GM12874 (cell line): Measurements from ENCODE around the gene ZNF831.

Experiments used
- TF ChIP-seq, protein P1 (sequence below): IDR thresholded peaks from 2 replicates; pipeline ENCODE4 v1.5.1; 2011; ENCODE audit warnings: low read depth, mild to moderate bottlenecking, control low read depth, low read length, moderate library complexity; ENCODE audit not compliant: insufficient read depth

The ZNF831 gene

DNA sequence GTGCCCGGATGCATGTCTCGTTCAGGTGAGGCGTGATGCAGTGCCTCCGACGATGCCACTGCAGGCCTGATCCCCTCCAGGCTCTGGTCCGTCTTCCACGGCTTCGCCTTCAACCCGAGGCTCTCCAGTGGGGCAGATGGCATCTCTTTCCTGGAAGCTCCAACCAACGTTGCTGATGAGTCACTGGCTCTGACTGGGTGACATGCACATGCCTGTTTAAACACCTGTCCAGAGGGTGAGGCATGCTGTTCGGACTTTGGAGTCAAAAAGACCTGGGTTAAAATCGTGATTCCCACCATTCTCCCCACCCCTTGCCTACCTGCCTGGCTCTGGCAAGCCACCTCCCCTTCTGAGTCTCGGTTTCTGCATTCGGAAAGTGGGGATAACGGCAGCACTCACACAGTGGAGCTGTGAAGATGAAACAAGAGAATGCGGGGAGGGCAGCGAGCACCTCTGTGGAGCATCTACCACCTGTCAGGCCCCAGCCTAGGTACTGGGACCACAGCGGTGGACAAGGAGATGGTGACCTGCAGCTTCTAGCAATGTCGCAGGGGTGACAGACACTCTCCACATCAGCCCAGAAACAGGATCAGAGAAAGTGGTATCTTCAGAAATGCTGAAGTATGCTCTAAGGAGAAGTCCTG is 128.2 kb downstream of the ZNF831 start:
- TF ChIP-seq, protein P1, sequence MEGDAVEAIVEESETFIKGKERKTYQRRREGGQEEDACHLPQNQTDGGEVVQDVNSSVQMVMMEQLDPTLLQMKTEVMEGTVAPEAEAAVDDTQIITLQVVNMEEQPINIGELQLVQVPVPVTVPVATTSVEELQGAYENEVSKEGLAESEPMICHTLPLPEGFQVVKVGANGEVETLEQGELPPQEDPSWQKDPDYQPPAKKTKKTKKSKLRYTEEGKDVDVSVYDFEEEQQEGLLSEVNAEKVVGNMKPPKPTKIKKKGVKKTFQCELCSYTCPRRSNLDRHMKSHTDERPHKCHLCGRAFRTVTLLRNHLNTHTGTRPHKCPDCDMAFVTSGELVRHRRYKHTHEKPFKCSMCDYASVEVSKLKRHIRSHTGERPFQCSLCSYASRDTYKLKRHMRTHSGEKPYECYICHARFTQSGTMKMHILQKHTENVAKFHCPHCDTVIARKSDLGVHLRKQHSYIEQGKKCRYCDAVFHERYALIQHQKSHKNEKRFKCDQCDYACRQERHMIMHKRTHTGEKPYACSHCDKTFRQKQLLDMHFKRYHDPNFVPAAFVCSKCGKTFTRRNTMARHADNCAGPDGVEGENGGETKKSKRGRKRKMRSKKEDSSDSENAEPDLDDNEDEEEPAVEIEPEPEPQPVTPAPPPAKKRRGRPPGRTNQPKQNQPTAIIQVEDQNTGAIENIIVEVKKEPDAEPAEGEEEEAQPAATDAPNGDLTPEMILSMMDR, result no peak

DNA sequence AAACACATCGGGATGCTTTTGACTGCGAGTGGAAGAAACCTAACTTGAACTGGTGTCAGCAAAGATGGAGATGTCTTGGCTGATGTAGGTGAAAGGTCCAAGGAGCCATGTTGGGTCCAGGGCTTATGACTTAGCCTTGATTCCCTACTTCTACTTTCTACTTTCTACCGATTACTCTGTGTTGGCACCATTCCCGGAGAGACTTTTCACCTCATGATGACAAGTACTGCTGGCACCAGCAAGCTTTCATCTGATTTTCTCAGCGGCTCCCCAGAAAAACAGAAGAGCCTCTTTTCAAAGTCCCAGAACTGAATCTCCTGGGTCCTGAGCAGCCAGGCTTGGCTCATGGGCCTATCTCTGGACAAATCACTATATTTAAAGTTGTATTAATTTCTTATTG is 131.9 kb downstream of the ZNF831 start:
- TF ChIP-seq, protein P1, result no peak

DNA sequence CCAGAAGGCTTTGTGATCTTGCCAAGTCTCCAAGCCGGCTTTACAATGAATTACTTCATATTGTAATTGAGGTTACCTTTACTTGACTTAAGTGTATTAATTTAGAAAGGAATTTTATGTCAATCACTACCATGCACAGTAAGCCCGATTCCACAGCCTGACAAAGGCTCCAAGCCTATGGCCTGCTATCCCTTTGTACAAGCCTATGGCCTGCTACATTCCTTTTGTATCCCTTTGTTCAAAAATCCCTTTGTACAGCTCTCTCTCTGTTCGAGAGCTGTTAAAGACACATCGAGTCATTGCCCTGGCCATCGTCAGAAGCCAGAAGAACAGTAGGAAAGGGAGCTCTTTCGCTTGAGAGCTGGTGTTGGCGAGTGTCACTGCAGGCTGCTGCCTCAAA is 134.1 kb downstream of the ZNF831 start:
- TF ChIP-seq, protein P1, result no peak

DNA sequence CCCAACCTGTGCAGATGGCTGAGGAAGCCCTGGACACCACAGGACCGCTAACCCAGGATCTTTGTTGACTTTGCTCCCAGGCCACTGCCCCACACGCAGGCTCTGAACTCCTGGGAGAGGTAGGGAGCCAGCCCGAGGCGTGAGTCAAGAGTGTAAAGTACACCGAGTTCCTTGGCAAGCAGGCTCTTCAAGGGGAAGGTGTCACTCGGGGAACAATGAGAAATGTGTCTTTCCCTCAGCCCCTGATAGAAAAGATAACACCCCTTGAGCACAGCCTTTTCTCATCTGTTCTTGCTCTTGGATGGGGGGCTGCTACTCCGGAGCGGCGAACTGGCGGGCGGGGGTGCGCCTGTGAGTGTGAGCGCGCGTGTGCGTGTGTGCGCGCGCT is 136.3 kb downstream of the ZNF831 start:
- TF ChIP-seq, protein P1, result no peak

DNA sequence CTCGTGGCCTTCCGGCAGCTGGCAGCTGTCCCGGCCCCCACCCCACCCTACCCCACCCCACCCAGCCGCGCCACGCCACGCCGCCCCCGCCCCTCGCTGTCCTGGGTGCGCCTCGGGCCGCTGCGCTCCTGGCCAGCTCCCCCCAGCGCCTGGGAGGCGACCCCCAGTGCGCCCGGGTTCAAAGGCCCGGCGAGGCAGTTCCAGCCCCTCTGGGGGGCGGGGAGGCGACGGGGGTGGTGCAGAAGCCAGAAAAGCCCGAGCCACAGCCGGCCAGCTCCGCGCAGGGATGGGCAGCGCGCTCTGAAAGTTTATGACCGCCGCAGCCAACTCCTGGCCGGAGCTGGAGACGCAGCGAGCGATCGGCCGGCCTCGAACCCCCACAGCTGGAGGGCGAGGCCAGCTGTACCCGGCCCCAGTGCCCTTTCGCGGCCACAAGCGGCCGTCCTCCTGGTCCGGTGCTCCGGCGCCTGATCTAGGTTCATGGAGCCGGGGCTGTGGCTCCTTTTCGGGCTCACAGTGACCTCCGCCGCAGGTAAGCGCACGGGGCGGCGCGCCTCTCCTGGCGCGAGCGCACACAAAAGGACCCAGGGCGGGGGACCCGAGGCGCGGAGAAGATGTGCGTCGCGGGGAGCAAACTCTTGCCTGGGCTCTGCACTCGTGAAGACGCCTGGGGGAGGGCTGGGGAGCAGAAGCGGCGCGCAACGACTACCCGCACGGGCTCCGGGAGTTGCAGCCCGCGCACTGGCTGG is 136.9 kb downstream of the ZNF831 start, which contains the start of gene EDN3:
TSS of gene EDN3 (plus strand) at position 279 of the 749 bp plus-strand sequence. CDS start at position 481, 202 bp downstream.
- TF ChIP-seq, protein P1, result no peak

DNA sequence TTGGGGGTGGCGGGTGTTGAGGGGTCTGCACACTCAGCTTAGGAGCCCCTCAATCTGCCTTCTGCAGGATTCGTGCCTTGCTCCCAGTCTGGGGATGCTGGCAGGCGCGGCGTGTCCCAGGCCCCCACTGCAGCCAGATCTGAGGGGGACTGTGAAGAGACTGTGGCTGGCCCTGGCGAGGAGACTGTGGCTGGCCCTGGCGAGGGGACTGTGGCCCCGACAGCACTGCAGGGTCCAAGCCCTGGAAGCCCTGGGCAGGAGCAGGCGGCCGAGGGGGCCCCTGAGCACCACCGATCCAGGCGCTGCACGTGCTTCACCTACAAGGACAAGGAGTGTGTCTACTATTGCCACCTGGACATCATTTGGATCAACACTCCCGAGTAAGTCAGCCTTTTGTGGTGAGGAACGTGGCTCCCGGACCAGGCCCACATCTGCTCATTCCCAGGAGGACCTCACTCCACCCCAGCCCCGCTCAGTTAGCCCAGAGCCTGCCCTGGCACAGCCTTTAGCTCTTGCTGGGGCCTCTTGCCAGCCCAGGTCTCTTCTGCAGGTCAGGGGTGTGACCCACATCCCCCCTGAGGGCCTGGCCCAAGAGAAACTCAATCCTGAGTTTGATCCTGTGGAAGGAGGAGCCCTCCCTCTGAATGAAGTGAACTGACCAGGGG is 137.9 kb downstream of the ZNF831 start:
- TF ChIP-seq, protein P1, result no peak

DNA sequence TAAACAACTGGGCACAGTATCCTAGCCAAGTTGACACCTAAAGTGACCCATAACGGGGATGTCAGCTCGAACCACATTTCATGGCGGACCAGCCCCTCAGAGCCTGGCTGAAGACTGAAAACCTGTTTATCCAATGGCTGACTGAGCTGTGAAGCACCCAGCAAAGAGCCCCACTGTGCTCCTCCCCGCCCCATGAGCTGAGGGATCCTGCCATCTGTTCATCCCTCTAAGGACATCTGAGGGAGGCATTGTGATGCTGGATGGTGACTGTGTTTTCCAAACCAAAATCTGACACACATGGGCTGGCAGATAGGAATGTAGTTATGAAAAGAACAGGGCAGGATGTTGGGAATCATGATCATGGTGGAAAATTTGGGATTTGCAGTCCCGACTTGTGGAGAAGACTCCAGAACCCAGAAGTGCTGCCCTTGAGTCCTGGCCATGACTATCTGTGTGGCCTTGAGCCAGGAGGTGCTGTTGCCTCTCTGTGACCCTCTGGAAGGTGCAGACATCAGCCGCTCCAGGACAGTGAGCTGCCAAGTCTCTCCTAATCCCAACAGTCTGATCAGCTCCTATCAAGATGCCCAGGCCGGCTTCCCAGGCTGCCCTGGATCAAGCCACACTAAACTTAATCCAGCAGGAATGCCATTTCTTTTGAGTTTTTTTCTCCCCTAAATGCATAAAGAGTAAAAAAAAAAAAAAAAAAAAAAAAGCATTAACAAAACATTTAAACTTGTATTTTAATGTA is 142.5 kb downstream of the ZNF831 start:
- TF ChIP-seq, protein P1, result no peak
